ENCODE measurements around the gene CALB2.

The CALB2 gene

GRCh38 chr16:71421911-71422310 lies 63.4 kb downstream of the CALB2 start:
- no peaks in the 10 kb centered on the region for H3K4me1 ChIP-seq (ENCODE audit: control insufficient read depth, insufficient read depth, low read length)
- no peak overlapping the region for H3K9ac ChIP-seq (ENCODE audit: low read depth, low read length)
- H3K4me3 ChIP-seq (ENCODE audit: low read depth, low read length) = no peak overlapping the region
- no peaks in the 10 kb centered on the region for H3K36me3 ChIP-seq (ENCODE audit: control insufficient read depth, insufficient read depth, low read length)
- H3K9me3 ChIP-seq (ENCODE audit: control insufficient read depth, insufficient read depth, low read length) = no peaks in the 10 kb centered on the region
- peaks cover 14% of the 10 kb centered on the region for H3K27me3 ChIP-seq (ENCODE audit: control insufficient read depth, insufficient read depth, low read length)

DNA sequence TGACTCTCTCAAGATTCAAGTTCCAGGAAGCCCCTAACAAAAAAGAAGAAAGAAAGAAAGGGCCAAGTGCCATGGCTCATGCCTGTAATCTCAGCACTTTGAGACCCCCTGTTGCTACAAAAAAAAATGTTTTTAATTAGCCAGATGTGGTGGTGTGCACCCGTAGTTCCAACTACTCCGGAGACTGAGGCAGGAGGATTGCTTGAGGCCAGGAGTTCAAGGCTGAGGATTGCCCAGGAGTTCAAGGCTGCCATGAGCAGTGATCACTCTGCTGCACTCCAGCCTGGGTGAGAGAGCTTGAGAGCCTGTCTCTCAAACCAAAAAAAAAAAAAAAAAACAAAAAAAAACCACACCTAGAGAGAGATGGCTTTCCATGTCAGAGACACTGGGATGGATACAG lies 64.5 kb downstream of the CALB2 start:
- no peaks in the 10 kb centered on the region for H3K4me1 ChIP-seq (ENCODE audit: control insufficient read depth, insufficient read depth, low read length)
- no peaks in the 10 kb centered on the region for H3K36me3 ChIP-seq (ENCODE audit: control insufficient read depth, insufficient read depth, low read length)
- H3K9me3 ChIP-seq (ENCODE audit: control insufficient read depth, insufficient read depth, low read length) = no peaks in the 10 kb centered on the region
- peaks cover 14% of the 10 kb centered on the region for H3K27me3 ChIP-seq (ENCODE audit: control insufficient read depth, insufficient read depth, low read length)
- no peak overlapping the region for H3K9ac ChIP-seq (ENCODE audit: low read depth, low read length)
- no peak overlapping the region for H3K4me3 ChIP-seq (ENCODE audit: low read depth, low read length)

DNA sequence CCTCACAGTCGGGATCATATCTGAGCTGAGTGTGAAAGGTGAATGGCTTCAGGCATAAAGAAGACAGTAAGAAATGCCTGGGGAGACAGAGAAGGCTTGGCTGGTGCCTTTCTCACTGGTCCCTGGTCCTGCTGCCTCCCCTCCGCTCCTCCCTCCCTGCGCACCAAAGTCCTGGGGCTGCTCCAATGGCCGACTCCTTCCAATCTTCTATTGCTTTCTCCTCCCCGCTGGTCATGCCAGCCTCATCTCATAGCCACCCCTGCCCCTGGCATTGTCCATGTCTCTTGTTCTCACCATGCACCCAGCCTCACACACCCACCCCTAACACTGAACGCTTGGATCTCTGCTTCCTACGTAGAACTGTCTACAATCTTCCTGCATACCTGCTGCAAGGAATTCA lies 65.3 kb downstream of the CALB2 start:
- H3K36me3 ChIP-seq (ENCODE audit: control insufficient read depth, insufficient read depth, low read length) = no peaks in the 10 kb centered on the region
- H3K4me1 ChIP-seq (ENCODE audit: control insufficient read depth, insufficient read depth, low read length) = no peaks in the 10 kb centered on the region
- no peak overlapping the region for H3K9ac ChIP-seq (ENCODE audit: low read depth, low read length)
- H3K27me3 ChIP-seq (ENCODE audit: control insufficient read depth, insufficient read depth, low read length) = peaks cover 14% of the 10 kb centered on the region
- H3K9me3 ChIP-seq (ENCODE audit: control insufficient read depth, insufficient read depth, low read length) = no peaks in the 10 kb centered on the region
- no peak overlapping the region for H3K4me3 ChIP-seq (ENCODE audit: low read depth, low read length)

DNA sequence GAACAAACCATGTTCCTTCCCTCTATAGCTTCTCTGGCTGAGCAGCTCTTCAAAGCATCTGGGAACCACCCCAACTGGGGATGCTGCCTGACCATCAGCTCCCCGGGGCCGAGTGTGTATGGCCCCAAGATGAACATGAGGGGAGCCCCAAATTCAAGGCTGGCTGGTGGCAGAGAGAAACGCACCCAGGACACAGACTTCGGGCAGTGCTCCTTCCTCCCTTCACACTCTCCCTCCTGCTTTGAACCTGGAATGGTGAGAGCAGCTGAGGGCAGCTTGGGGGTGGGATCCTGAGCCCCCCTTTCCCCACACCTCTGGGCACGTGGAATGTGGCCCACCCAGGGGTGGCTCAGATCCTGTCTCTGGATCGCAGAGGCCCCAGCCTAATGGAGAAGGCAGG lies 66.1 kb downstream of the CALB2 start:
- H3K36me3 ChIP-seq (ENCODE audit: control insufficient read depth, insufficient read depth, low read length) = no peaks in the 10 kb centered on the region
- H3K4me3 ChIP-seq (ENCODE audit: low read depth, low read length) = no peak overlapping the region
- no peak overlapping the region for H3K9ac ChIP-seq (ENCODE audit: low read depth, low read length)
- H3K4me1 ChIP-seq (ENCODE audit: control insufficient read depth, insufficient read depth, low read length) = no peaks in the 10 kb centered on the region
- no peaks in the 10 kb centered on the region for H3K9me3 ChIP-seq (ENCODE audit: control insufficient read depth, insufficient read depth, low read length)
- H3K27me3 ChIP-seq (ENCODE audit: control insufficient read depth, insufficient read depth, low read length) = peaks cover 14% of the 10 kb centered on the region

GRCh38 chr16:71425746-71426068 lies 67.2 kb downstream of the CALB2 start:
- no peaks in the 10 kb centered on the region for H3K9me3 ChIP-seq (ENCODE audit: control insufficient read depth, insufficient read depth, low read length)
- H3K4me1 ChIP-seq (ENCODE audit: control insufficient read depth, insufficient read depth, low read length) = no peaks in the 10 kb centered on the region
- H3K9ac ChIP-seq (ENCODE audit: low read depth, low read length) = peak overlapping the region; percentile 54
- peaks cover 14% of the 10 kb centered on the region for H3K27me3 ChIP-seq (ENCODE audit: control insufficient read depth, insufficient read depth, low read length)
- no peaks in the 10 kb centered on the region for H3K36me3 ChIP-seq (ENCODE audit: control insufficient read depth, insufficient read depth, low read length)
- peak overlapping the region; percentile 58 for H3K4me3 ChIP-seq (ENCODE audit: low read depth, low read length)

GRCh38 chr16:71426069-71426879 lies 67.8 kb downstream of the CALB2 start:
- no peaks in the 10 kb centered on the region for H3K4me1 ChIP-seq (ENCODE audit: control insufficient read depth, insufficient read depth, low read length)
- H3K4me3 ChIP-seq (ENCODE audit: low read depth, low read length) = peak overlapping the region; percentile 58
- H3K27me3 ChIP-seq (ENCODE audit: control insufficient read depth, insufficient read depth, low read length) = peaks cover 15% of the 10 kb centered on the region
- H3K36me3 ChIP-seq (ENCODE audit: control insufficient read depth, insufficient read depth, low read length) = no peaks in the 10 kb centered on the region
- no peaks in the 10 kb centered on the region for H3K9me3 ChIP-seq (ENCODE audit: control insufficient read depth, insufficient read depth, low read length)
- peak overlapping the region; percentile 54 for H3K9ac ChIP-seq (ENCODE audit: low read depth, low read length)

GRCh38 chr16:71426880-71427615 lies 68.5 kb downstream of the CALB2 start:
- no peaks in the 10 kb centered on the region for H3K36me3 ChIP-seq (ENCODE audit: control insufficient read depth, insufficient read depth, low read length)
- peaks cover 15% of the 10 kb centered on the region for H3K27me3 ChIP-seq (ENCODE audit: control insufficient read depth, insufficient read depth, low read length)
- H3K4me1 ChIP-seq (ENCODE audit: control insufficient read depth, insufficient read depth, low read length) = no peaks in the 10 kb centered on the region
- no peak overlapping the region for H3K9ac ChIP-seq (ENCODE audit: low read depth, low read length)
- peak overlapping the region; percentile 10 for H3K4me3 ChIP-seq (ENCODE audit: low read depth, low read length)
- H3K9me3 ChIP-seq (ENCODE audit: control insufficient read depth, insufficient read depth, low read length) = no peaks in the 10 kb centered on the region

DNA sequence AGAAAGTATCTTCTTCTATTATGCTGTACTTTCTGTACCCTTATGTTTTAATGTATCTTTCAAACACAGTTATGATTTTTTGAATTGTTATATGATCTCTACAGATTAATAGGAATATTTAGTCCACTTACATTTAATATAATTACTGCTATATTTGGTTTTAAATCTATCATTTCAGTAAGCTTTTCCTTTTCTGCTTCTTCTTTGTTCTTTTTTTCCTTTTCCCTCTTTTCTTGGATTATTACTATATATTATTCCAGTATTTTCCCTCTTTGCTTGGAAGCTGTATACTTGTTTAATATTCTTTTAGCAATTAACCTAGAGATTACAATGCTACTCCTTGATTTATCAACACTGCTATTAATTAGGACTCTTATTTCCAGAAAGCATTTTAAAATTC lies 69.9 kb downstream of the CALB2 start:
- H3K9me3 ChIP-seq (ENCODE audit: control insufficient read depth, insufficient read depth, low read length) = no peaks in the 10 kb centered on the region
- no peaks in the 10 kb centered on the region for H3K36me3 ChIP-seq (ENCODE audit: control insufficient read depth, insufficient read depth, low read length)
- H3K4me1 ChIP-seq (ENCODE audit: control insufficient read depth, insufficient read depth, low read length) = no peaks in the 10 kb centered on the region
- no peak overlapping the region for H3K9ac ChIP-seq (ENCODE audit: low read depth, low read length)
- H3K4me3 ChIP-seq (ENCODE audit: low read depth, low read length) = no peak overlapping the region
- peaks cover 15% of the 10 kb centered on the region for H3K27me3 ChIP-seq (ENCODE audit: control insufficient read depth, insufficient read depth, low read length)

DNA sequence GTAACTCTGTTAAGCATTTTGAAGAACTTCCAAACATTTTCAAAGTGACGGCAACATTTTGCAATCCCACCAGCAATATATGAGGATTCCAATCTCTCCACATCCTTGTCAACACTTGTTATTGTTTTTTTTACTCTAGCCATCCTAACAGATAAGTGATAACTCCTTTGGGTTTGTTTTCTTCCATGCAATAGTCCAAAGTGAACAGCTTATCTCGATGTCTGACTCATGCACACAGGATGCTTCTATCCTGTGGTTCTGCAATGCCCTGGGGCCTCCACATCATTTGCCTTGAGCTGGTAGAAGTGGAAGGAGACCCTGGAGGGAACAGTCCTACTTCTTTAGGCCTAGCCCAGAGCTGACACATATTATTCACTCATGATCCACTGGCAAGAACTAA lies 70.4 kb downstream of the CALB2 start:
- Histone ChIP-seq H3K27me3 (ENCODE audit: control insufficient read depth, insufficient read depth, low read length) (peaks cover 15% of the 10 kb centered on the region), H3K4me1 (ENCODE audit: control insufficient read depth, insufficient read depth, low read length) (no peaks in the 10 kb centered on the region), H3K36me3 (ENCODE audit: control insufficient read depth, insufficient read depth, low read length) (no peaks in the 10 kb centered on the region), H3K9me3 (ENCODE audit: control insufficient read depth, insufficient read depth, low read length) (no peaks in the 10 kb centered on the region), H3K9ac (ENCODE audit: low read depth, low read length) (no peak overlapping the region), H3K4me3 (ENCODE audit: low read depth, low read length) (no peak overlapping the region)

GRCh38 chr16:71429581-71429980 lies 71.1 kb downstream of the CALB2 start:
- H3K27me3 ChIP-seq (ENCODE audit: control insufficient read depth, insufficient read depth, low read length) = peaks cover 9% of the 10 kb centered on the region

DNA sequence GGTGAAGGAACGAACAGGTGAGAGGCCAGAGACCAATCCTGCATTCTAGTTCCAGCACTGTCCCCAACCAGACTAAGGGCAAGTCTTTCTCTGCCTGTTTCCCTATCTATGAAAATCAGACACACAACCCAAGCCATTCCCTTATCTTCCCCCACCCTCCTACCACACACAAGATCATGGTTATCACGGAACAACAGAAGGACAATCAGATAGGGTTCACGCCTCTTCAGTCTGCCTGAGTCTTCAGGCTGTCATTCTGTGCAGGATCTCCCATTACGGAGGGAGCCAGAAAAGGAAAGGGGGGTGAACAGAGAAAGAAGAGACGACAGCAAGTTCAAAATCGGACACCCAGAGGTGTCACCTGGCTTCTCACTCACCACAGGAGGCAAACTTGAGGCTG lies 72.2 kb downstream of the CALB2 start:
- no peak overlapping the region for H3K9ac ChIP-seq (ENCODE audit: low read depth, low read length)
- H3K4me1 ChIP-seq (ENCODE audit: control insufficient read depth, insufficient read depth, low read length) = no peaks in the 10 kb centered on the region
- peaks cover 2% of the 10 kb centered on the region for H3K27me3 ChIP-seq (ENCODE audit: control insufficient read depth, insufficient read depth, low read length)
- H3K36me3 ChIP-seq (ENCODE audit: control insufficient read depth, insufficient read depth, low read length) = no peaks in the 10 kb centered on the region
- H3K4me3 ChIP-seq (ENCODE audit: low read depth, low read length) = no peak overlapping the region
- H3K9me3 ChIP-seq (ENCODE audit: control insufficient read depth, insufficient read depth, low read length) = no peaks in the 10 kb centered on the region

More at GRCh38 chr16:71429581-71429980, 71.1 kb downstream of the CALB2 start:
- H3K9ac ChIP-seq (ENCODE audit: low read depth, low read length) = no peak overlapping the region
- no peaks in the 10 kb centered on the region for H3K4me1 ChIP-seq (ENCODE audit: control insufficient read depth, insufficient read depth, low read length)
- no peaks in the 10 kb centered on the region for H3K9me3 ChIP-seq (ENCODE audit: control insufficient read depth, insufficient read depth, low read length)
- no peak overlapping the region for H3K4me3 ChIP-seq (ENCODE audit: low read depth, low read length)
- H3K36me3 ChIP-seq (ENCODE audit: control insufficient read depth, insufficient read depth, low read length) = no peaks in the 10 kb centered on the region

- H3K9me3 ChIP-seq (ENCODE audit: control insufficient read depth, insufficient read depth, low read length) = no peaks in the 10 kb centered on the region
- no peaks in the 10 kb centered on the region for H3K4me1 ChIP-seq (ENCODE audit: control insufficient read depth, insufficient read depth, low read length)
- no peak overlapping the region for H3K9ac ChIP-seq (ENCODE audit: low read depth, low read length)
- H3K27me3 ChIP-seq (ENCODE audit: control insufficient read depth, insufficient read depth, low read length) = peaks cover 2% of the 10 kb centered on the region
- H3K4me3 ChIP-seq (ENCODE audit: low read depth, low read length) = no peak overlapping the region
- H3K36me3 ChIP-seq (ENCODE audit: control insufficient read depth, insufficient read depth, low read length) = no peaks in the 10 kb centered on the region
These were observed 72.7 kb downstream of the CALB2 start for GRCh38 chr16:71431176-71431575.
